Suppressor macrophage treated with lipopolysaccharide for 1 hour (primary cell): ENCODE results near the gene NKAIN2.

ENCODE experiments used
- DNase-seq, 3 donors: peaks; one replicate each; pipeline ENCODE4 v3.0.0-alpha.2; 2020 to 2022

NKAIN2 gene

DNA sequence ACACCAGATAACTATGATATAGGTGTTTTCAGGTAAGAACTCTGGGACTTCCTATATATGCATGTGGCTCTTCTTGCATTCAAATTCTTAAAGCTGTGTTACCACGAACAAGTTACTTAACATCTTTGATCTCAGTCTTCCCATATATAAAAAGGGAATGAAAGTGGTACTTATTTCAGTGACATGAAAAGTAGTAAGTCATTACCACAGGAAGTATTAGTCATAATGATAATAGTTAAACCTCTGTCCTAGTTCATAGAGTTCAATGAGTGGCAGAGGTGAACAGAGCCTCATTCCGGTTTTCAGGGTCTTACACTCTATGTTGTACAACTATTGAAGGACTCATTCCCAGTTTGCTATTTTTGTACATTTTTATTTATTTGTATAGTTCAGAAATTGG, 237.0 kb downstream of the NKAIN2 start:
- DNase-seq: peak in 2 of 3 donors; percentile 5 to 25

- DNase-seq: no peak
These were observed 248.5 kb downstream of the NKAIN2 start for GRCh38 chr6:124052120-124052519.

DNA sequence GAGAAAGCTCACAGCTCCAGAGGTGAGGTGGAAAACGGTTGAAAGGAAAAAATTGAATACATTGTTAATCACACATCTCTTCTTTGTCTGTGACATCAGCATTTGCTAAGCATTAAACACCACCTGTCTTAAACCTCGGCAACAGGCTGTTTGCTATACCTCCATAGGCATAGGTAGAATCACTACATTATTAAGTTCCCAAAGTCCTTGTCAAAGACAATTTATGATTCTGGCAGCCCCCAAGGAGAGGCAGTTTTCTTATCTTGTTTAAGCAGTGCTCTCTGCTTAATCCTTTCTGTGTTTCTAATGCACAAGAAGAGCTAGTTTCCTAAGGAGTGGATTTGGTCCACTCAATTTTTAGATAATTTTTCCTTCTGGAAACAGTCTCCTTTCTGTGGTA, 249.7 kb downstream of the NKAIN2 start:
- no peak for DNase-seq

- DNase-seq: no peak
These were observed 250.4 kb downstream of the NKAIN2 start for GRCh38 chr6:124054034-124054433.

GRCh38 chr6:124055395-124055794, 251.7 kb downstream of the NKAIN2 start:
- DNase-seq: no peak

DNA sequence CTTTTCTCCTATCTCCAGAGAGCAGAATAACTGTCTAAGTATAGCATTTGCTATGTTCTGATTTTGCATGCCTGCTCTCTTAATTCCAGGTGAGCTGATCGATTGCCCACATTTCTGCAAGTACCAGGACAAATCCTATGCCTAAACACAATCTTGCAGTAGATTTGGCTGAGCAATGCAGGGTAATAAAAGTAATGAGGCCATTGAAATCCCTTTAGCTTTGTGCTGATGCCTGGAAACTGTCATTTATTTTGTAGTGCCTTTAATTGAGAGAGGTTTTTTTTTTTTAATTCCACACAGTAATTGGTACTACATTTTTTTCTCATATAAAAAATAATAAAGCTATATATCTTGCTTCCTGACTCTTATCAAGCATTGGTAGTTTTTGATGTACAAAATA, 252.3 kb downstream of the NKAIN2 start:
- no peak for DNase-seq

GRCh38 chr6:124056407-124057334, 253.0 kb downstream of the NKAIN2 start:
- no peak for DNase-seq

- no peak for DNase-seq
These were observed 253.8 kb downstream of the NKAIN2 start for GRCh38 chr6:124057461-124057860.

- DNase-seq: no peak
These were observed 260.9 kb downstream of the NKAIN2 start for GRCh38 chr6:124064317-124065113.

DNA sequence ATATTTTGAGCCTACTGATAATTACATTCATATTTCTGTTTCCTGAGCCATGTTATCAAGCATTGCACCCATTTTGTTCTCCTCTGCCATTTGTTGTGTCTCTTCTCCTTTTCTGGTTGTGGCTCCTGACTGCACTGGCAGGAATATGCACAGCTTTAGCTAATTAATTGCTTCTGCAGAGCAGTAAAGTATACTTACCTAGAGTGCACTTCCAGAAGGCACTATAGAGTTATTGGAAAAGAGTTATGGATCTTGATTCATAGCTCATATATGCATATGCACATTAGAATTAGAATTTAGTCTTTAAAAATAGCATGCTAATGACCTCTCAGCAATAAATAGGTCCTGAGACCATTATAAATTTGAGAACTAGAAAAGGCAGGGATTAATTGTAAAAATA, 262.6 kb downstream of the NKAIN2 start:
- no peak for DNase-seq

- no peak for DNase-seq
These were observed 263.4 kb downstream of the NKAIN2 start for GRCh38 chr6:124066946-124067552.

GRCh38 chr6:124069230-124069950, 265.7 kb downstream of the NKAIN2 start:
- DNase-seq: no peak

- DNase-seq: no peak
These were observed 269.4 kb downstream of the NKAIN2 start for GRCh38 chr6:124073021-124073420.

GRCh38 chr6:124073820-124074587, 270.3 kb downstream of the NKAIN2 start:
- no peak for DNase-seq

- no peak for DNase-seq
These were observed 270.9 kb downstream of the NKAIN2 start for GRCh38 chr6:124074606-124075005.

DNA sequence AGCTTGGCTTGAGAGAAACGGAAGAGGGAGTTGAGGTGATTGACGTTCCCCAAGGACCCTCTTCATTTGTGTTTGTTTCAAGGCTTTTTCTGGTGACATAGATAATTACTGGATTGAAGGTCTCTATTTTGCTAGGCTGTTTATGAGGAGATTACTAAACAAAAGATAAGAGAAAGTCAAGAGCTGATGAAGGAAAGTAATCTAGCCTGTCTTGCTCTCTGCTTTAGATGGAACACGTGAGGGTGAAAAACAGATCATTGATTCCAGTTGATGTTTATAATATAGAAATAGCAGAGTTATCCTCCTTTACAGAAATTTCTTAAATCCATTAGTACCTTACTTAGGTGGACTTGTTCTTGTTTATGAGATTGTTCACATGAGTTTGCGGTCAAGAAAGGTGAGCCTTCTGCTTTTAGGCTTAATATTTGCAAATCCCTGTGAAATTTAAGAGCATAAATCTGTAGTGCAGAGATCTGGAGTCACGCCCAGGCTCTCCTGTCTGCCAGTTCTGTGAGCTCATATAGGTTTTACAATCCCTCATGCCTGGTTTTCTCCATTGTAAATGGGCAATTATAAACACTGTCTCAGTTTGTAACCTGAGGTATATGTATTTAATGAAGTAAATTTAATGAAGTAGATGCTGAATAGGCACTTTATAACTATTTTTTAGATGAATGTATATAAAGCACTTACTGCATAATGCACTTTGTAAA, 272.8 kb downstream of the NKAIN2 start:
- no peak for DNase-seq

DNA sequence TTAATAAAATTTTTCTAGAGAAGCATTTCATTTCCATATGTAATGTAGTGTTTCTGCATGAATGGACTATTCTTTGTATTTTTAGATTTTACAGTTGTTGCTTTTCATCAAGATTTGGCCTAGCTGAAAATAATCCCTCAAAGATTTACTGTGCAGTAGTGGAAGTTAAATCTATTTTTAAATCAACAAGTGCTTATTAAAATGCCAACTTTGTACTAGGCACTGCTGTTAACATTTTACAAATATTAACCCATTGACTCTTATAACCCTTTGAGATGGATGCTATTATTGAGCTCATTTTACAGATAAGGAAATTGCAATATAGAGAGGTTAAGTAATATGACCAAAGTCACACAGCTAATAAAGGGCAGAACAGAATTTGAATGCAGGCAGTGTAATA, 274.5 kb downstream of the NKAIN2 start:
- no peak for DNase-seq

DNA sequence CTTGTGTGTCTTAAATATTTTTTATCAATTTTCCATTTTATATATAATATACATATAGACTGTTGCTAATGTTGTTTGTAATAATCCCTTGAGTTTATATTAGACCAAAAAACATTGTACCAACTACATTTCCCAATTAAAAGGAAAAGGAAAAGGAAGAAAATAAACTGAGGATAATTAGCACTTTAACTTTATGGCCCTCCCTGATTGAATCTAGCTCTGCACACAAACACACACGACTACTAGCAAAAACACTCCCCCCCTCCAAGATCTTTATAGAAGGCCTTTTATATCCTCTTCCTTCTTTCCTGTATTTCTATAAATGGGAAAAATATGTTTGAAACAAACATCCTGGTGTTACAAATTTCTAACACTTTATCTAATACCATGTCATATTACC, 276.8 kb downstream of the NKAIN2 start:
- DNase-seq: no peak

DNA sequence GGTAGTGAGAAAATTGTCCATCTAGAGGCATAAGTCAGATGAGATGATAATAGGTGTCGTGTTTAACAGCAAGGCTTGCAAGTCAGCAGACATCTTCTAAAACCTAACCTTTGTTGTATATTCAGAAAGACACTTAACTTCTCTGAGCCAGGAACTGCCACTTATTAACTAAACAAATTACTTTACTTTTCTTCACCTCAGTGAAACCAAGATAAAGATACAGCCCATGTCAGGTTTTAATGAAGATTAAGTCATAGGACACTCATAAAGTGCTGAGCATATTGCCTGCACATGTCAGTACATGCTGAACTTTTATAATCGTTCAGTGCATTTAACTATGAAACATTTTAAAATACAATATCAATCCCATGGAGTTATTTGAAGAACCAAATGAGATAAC, 286.8 kb downstream of the NKAIN2 start:
- no peak for DNase-seq

DNA sequence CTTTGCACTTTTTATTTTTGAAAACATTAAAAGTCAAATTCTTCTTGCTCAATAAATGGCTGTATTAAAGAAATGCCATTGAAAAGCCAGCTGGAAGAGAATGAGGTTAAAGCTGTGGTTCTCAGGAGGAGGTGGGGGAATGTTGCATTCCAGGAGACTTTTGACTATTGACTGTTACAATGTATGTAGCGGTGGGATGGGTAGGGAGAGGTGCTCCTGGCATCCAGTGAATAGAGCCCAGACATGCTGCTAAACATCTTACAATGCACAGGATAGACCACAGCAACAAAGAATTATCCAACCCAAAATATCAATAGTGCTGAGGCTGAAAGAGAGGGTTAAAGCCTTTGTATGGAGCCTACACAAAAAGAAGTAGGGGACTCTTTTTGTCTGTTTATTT, 295.9 kb downstream of the NKAIN2 start:
- no peak for DNase-seq

- DNase-seq: no peak
These were observed 306.8 kb downstream of the NKAIN2 start for GRCh38 chr6:124110514-124110913.
